ENCODE data around the gene TIMP3.

DNA sequence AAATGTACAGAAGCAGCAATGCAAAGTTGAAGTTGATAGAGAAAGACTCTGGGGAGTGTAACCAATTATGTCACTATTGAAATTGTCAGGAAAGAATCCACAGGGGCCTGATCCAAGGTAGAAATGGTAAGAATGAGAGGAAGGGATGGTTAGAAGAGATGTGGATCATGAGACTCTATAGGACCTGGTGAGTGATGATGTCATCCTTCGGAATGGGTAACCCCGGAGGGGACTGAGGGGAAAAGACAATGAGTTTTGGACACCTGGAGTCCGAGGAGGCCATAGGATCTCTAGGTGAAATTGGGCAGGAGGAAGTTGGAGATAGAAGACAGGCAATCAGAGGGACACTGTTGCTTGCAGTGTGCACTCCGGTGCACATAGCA, 6.3 kb upstream of the TIMP3 start:
- TF ChIP-seq, protein P1, sequence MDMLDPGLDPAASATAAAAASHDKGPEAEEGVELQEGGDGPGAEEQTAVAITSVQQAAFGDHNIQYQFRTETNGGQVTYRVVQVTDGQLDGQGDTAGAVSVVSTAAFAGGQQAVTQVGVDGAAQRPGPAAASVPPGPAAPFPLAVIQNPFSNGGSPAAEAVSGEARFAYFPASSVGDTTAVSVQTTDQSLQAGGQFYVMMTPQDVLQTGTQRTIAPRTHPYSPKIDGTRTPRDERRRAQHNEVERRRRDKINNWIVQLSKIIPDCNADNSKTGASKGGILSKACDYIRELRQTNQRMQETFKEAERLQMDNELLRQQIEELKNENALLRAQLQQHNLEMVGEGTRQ (IDR thresholded peaks at IDR 0.05; ENCODE audit: low read depth, low read length), result no peak
- TF ChIP-seq, protein P2, sequence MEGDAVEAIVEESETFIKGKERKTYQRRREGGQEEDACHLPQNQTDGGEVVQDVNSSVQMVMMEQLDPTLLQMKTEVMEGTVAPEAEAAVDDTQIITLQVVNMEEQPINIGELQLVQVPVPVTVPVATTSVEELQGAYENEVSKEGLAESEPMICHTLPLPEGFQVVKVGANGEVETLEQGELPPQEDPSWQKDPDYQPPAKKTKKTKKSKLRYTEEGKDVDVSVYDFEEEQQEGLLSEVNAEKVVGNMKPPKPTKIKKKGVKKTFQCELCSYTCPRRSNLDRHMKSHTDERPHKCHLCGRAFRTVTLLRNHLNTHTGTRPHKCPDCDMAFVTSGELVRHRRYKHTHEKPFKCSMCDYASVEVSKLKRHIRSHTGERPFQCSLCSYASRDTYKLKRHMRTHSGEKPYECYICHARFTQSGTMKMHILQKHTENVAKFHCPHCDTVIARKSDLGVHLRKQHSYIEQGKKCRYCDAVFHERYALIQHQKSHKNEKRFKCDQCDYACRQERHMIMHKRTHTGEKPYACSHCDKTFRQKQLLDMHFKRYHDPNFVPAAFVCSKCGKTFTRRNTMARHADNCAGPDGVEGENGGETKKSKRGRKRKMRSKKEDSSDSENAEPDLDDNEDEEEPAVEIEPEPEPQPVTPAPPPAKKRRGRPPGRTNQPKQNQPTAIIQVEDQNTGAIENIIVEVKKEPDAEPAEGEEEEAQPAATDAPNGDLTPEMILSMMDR (conservative IDR thresholded peaks at IDR 0.05; ENCODE audit: low read depth, low read length), result no peak
- no peak for TF ChIP-seq NFE2L2 (IDR thresholded peaks at IDR 0.05; ENCODE audit: low read depth, low read length)
- TF ChIP-seq, protein P3, sequence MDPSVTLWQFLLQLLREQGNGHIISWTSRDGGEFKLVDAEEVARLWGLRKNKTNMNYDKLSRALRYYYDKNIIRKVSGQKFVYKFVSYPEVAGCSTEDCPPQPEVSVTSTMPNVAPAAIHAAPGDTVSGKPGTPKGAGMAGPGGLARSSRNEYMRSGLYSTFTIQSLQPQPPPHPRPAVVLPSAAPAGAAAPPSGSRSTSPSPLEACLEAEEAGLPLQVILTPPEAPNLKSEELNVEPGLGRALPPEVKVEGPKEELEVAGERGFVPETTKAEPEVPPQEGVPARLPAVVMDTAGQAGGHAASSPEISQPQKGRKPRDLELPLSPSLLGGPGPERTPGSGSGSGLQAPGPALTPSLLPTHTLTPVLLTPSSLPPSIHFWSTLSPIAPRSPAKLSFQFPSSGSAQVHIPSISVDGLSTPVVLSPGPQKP (IDR thresholded peaks at IDR 0.05; ENCODE audit: borderline replicate concordance, low read depth, low read length), result no peak

Data from IMR-90 (cell line).